GM21825 (cell line): Measurements from ENCODE around the gene SYNPO2.
A peak's percentile ranks its signal among the peaks of the same experiment; 100 is the strongest.
"Not testable (repeated sequence)": the region's sequence is repeated elsewhere in the genome, so short reads cannot be mapped to it uniquely, and the experiment has no call there.

Experiments
- ATAC-seq: cut with Tn5 transposase; IDR thresholded peaks from one replicate; pipeline ENCODE4 v1.9.1; 2021; ENCODE audit warnings: mild to moderate bottlenecking, moderate library complexity; ENCODE audit not compliant: unreplicated experiment

Gene SYNPO2

DNA sequence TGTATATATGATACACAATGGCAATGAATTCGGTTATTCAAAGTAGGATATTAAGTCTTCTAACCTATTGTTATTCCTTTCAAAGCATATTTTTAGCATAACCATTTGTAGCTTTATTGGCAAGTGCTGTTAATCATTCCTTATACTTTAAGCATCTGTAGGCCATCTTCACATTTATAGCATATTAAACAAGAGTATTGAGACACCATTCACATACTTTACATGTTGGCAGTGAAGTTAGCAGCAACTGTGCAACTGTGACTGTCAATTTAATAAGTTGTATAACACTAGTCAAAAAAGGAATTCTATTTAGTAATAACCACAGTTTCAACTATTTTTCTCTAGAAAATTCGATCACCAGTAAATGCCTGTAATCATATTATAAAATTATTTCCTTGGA, 139.6 kb downstream of the SYNPO2 start:
- no peak for ATAC-seq

DNA sequence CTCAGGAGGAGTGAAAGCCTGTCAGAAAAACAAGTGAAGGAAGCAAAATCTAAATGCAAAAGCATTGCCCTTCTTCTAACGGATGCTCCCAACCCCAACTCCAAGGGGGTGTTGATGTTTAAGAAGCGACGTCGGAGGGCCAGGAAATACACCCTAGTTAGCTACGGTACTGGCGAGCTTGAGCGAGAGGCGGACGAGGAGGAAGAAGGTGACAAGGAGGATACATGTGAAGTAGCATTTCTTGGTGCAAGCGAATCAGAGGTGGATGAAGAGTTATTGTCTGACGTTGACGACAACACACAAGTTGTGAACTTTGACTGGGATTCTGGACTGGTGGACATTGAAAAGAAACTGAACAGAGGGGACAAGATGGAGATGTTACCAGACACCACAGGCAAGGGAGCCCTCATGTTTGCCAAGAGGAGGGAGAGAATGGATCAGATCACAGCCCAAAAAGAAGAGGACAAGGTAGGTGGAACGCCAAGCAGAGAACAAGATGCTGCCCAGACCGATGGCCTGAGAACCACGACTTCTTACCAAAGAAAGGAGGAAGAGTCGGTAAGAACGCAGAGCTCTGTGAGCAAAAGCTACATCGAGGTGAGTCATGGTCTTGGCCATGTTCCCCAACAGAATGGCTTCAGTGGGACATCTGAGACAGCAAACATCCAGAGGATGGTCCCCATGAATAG, 141.3 kb downstream of the SYNPO2 start:
- no peak for ATAC-seq

DNA sequence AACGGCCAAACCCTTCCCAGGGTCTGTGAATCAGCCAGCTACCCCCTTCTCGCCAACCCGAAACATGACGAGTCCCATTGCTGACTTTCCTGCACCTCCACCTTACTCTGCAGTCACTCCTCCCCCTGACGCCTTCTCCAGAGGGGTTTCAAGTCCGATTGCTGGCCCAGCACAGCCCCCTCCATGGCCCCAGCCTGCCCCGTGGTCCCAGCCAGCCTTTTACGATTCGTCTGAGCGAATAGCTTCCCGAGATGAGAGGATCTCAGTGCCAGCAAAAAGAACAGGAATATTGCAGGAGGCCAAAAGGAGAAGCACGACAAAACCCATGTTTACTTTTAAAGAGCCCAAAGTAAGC, 141.9 kb downstream of the SYNPO2 start:
- no peak for ATAC-seq

DNA sequence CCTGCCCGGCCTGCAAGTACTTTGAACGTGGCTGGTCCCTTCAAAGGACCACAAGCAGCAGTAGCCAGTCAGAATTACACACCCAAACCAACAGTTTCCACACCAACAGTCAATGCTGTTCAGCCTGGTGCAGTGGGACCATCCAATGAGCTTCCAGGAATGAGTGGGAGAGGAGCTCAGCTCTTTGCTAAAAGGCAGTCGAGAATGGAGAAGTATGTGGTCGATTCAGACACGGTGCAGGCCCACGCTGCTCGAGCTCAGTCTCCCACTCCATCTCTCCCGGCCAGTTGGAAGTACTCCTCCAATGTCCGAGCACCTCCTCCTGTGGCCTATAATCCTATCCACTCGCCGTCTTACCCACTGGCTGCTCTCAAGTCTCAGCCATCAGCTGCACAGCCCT, 142.6 kb downstream of the SYNPO2 start:
- no peak for ATAC-seq

DNA sequence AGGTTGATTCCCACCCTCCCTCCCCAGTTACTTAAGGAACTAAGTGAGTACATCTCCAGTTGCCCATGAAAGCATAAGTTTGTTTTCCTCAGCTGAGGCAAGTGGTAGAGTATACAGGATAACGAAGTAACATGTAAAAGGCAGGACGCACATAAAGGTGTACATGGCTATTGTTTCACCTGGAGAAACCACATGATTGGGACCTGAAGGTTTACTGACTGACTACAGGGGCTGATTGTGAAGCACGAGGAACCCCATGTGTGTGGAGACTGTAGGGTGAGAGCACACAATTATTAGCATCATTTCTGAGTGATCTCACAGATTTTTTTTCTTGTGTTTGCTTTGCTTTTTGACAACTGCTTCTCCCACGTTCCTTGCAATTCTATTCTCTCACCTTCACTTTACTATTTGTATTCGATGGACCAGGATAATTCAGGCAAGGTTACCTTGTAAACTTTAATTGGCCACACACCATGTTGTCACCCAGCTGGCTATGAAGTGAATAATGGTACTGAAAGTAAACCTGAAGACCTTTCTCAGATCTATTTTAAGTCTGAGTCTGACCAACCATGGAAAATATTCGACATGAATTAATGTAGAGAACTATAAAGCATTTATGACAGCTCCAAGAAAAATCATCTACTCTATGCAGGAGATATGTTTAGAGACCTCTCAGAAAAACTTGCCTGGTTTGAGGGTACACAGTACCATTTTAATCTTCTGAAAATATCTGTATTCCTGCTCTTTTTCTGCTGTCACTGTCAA, 144.4 kb downstream of the SYNPO2 start:
- no peak for ATAC-seq

DNA sequence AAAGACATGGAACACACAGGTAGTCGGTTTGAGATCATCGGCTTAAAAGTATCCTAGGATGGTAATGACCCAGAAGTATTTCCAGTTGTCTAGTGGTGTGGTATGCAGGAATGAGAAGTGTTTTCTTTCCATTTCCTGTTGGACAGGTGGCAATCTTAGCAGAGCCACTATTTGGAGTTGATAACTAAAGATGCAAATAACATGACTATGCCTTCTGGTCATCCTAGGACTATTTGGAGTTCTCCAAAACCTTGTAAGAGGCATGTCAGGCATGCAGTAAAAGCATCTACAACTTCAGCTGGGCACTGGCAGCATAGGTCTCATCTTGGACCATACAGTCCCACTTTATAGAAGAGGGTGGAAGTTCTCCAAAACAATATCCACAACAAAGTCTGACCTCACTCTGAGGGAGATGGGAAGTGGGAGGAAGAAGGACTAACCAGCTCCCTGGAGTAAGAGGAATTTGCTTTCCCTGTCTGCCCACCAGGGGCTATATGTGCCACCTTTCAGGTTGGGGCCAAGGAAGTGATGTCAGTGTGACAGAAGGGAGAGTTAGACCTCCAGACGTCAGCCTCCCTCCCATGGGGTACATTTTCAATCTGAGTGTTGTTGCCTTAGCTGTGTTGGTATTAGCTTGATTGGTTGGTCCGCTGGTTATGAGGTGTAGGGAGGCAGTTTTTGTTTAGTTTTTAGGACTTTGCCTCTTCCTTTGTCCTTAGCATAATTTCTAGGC, 145.8 kb downstream of the SYNPO2 start:
- no peak for ATAC-seq

DNA sequence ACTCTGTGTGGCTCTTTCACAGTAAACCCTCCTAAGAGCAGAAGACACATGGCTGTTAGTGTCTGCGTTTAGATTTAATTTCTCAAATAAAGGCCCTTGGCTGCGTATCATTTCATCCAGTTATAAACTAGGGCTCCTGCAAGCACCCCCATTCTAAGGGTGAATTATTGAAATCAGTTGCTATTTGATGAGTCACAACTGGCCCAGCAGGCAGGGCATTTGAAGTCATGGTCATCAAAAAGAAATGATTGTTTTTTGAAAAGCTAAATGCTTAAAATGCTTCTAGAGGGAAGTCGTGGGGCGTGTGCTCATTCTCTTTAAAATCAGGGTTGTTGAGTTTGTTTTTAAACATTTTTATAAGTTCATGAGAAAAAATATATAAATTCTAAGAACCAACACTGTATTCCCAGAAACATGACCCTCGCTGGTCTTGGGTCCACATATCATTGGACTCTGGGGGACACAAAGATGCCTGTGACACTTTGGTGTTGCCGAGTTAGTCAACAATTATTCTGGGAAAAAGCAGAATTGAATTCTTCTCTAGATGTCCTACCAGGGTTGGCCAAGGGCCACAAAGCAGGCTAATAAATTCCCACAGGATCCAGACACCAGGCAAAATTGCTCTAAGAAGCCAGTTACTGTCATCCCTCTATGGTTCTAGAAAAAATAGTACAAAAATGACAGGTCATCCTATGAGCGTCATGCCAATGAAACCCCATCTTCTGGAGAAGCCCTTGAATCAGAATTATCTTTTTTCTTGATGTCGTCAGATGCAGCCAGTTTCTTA, 147.5 kb downstream of the SYNPO2 start:
- no peak for ATAC-seq

DNA sequence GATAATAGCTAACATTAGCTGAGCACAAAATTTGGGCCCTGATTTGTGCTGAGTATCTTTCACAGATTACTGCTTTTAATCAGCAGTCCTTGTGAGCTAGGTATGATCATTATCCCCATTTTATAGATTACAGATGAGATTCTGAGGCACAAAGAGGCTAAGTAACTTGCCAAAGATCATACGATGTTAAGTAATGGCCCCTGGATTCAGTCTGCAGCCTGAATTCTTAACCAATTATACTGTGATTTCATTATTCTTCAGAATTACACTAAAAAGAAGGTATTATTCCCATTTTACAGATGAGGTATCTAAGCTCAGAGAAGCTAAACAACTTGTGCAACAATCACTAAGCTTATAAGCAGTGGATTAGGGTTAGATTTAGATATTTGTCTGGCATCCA, 149.1 kb downstream of the SYNPO2 start:
- ATAC-seq: no peak

DNA sequence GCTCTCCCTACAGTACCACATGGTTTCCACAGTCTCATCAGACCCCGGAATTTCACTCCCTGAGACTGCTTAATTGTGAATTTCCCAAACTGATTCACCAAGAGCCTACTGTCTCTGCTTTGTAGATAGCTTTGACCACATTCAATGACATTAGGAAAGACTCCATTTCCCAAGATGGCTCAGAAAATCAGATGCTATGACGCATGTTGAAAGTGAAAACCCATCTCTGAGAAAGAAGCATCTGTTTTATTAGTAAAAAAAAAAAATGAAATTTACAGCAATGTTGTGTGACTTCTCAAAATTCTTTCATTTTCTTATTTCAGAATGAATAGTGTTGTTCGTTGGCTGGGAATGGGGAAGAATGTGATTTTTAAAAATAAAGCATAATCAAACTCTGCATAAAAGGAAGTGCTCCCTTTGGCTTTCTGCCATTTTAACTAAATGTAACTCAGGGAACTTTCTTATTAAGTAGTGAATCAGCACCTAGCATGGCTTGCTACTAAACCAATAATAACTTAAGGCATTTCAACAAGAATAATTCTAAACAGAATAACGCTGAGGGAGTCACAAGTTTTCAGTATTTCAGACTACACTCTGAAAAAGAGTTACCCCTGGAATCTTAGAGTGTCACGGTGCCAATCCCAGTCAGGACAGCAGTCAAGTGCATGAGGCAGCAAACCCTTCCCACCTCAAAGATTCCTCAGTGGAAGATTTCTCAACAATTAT, 149.6 kb downstream of the SYNPO2 start:
- ATAC-seq: no peak

DNA sequence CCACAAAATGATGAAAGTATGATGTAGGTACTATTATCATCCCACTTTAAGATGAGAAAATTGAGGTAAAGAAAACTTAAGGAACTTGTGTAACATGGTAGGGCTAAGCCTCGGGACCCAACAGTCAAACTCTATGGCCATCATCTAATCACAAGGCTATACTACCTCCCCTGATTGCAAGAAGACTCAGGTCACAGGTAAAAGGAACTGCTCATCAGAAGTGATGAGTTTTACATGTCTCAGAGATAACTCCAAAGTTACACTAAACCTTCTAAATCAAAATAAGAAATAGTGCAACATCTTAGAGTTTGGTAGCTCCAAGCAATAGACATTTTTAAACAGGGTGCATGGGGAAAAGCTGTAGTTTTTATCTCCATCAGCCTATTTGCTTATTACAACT, 150.5 kb downstream of the SYNPO2 start:
- no peak for ATAC-seq

DNA sequence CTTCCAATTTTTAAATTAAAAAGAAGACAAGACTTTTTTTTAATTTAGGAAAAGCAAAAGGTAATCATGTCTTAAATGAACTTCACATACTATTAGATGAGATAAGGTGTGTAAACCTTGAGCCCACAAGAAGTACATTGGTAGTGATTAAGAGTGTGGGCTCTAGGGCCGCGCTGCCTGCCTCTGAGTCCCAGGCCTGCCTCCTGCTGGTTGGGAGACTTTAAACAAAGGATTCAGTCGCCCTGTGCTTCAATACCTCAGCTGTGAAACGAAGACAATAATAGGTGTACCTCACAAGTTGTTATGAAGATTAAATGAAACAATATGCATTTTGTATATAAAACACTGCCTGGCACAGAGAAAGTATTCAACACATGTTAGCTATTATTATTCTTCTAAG, 151.1 kb downstream of the SYNPO2 start:
- ATAC-seq: no peak

DNA sequence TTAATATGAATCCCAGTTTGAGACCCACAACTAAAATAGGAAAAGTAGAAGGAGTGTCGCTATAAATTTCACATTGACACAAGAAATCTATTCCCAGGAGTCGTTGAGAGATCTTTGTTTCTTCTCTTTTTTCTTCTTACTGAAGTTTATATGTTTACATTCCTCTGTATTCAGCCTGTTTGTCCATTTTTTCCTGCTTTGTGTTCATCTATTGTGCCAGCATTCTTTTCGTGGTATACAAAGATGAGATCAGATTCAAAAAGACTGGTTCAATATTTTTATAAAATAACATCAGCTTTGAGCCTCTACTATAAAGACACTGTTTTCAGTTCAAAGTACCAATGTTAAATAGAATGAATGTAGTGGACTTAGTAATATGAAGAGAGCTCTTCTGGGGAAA, 151.6 kb downstream of the SYNPO2 start:
- no peak for ATAC-seq

DNA sequence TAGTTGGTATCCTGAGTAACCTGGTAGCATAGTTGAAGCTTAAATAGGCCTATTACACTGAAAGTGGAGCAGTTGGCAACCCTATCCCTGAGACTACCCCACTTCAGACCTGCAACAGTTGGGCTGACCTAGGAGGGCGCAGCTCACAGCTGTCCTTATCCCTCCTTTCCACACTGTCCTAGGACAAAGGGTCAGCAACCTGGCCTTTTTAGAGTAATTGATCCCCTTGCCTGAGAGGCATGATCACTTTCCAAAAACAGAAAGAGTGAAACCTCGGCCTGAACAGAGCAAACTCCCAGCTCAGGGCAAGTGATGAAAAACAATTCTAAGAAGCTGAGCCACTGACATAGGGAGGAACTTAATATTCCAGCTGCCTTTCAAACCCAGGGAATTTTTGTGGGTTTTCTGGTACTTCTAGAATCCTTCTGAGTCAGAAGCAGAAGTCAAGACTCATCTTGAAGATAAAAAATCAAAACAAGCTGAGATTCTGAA, 152.1 kb downstream of the SYNPO2 start:
- no peak for ATAC-seq

DNA sequence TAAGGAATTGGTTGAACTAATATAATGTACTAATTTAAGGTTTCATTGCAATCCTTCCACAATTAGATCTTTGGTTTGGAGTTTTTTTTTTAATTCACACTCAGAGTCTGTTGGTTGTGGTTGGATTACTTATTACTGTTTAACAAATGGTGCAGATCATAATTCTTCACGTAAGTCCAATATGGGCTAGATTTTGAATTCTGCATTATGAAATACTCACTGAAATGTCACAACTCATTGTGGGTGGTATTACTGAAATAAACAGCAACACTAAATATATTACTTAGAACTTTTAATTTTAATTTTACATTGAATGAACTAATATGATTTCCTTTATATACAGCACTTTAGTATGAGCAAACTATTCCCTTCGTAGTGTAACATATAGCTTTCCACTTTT, 152.7 kb downstream of the SYNPO2 start:
- no peak for ATAC-seq

DNA sequence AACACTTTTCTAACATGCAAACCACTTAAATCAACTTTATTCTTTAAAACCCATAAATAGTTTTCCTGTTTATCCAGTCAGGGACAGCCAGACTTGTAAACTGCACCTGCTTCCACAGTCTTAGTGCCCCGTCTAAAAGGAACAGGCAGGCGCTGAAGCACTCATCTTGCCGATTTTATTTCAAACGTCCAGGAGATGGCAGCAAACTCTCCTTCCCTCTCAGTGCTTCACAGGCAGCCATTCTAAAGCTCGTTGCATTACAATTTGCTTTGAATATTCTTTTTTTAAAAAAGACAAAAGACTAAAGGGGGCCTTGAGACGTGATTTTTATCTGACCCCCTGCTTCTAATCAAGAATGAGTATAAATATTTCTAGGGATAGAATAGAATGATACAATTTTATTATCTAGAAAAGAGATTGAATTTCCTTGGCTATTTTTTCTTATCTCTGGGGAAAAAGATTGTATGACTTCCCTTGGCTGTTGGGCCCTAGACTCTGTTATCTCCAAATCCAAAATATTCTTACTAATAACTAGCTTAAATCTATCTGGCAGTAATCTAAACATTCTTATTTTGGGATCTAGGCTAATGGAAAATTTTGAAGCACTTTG, 153.4 kb downstream of the SYNPO2 start:
- ATAC-seq: peak; percentile 86

DNA sequence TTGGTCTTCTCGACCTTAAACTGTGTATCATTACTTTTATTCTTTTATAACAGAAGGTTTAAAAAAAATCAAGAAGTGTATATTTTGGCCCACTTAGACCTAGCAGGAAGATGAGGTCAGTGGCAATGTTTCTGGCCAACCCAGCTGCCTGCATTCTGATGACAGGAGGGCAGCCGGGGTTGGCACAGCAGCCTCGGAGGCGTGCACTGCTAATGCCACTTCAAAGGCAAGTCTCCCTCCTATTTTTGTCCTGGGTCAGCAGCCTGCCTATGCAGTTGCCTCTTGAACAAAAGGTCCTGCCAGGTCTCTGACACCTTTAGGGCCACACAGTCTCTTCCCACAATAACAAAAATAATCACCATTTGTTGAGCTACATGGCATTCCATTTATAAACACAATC, 157.6 kb downstream of the SYNPO2 start:
- no peak for ATAC-seq

DNA sequence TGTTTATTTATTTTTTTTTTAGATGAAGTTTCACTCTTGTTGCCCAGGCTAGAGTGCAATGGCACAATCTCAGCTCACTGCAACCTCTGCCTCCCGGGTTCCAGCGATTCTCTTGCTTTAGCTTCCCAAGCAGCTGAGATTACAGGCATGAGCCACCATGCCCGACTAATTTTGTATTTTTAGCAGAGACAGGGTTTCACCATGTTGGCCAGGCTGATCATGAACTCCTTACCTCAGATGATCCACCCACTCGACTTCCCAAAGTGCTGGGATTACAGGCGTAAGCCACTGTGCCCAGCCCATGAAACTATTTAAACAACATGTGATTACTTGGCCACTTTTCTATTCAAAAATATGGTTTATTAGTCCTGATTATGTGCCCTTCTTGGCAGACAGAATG, 158.4 kb downstream of the SYNPO2 start:
- not testable (repeated sequence) for ATAC-seq

DNA sequence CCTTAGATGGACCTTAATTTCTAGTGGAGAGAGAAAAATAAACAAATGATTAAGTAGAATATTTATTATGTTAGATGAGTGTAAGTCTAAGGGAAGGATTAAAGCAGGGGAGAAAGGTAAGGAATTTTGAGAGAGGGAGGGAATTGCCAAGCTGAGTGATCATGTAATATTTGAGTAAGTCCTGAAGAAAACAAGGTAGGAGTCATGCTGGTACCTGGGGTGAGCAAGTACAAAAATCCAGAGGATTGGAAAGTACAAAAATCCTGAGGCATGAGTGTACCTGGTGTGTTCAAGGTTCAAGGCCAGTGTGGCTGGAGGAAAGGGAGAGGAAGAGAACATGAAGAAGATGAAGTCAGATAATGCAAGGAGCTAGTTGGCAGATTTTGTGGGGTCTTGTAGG, 159.8 kb downstream of the SYNPO2 start:
- no peak for ATAC-seq

DNA sequence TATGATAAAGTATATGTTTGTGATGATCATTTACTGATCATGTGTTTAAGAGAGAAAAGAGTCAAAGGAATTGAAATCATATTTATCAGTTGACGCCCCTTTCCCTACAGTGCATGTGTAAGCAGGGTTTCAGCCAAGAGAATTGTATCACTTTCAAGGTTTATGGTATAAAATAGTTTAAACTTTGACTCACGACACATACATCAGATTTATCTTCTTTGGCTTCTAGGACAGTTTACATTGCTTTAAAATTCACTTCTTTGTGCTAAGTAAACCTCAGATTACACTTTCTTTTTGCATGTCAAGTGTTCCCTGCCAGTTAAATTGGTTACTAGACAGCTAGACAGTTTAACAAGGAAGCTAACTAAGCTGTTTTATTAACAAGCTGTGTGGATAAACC, 160.7 kb downstream of the SYNPO2 start:
- ATAC-seq: no peak

DNA sequence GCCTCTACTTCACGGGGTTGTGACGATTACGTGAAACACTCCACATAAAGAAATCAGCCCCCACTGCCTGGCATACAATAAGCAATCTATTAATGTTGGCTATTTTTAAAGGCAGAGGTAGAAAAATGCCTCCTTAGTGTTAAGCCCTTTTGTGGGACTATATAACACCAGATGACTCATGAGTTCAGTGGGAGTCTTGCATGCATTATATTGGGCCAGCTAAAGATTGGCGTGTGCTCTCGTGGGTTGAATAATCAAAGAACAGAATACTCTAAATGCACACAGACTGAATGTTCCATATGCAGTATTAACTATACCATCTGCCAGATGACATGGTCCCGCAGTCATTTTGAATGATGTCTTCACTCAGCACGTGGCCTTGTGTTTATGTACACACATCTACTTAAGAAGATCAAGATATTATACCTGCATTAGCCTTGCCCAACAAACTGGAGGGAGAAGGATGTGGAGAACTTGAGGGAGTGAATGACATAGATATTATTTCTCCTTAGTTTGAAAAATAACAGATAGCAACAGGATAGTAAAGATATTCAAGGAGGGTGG, 162.0 kb downstream of the SYNPO2 start:
- no peak for ATAC-seq
